GM19397 (cell line): Measurements from ENCODE around the gene CCDC88B.

Source experiments
- ATAC-seq: cut with Tn5 transposase; IDR thresholded peaks from one replicate; pipeline ENCODE4 v1.9.1; 2021; ENCODE audit warnings: mild to moderate bottlenecking, moderate library complexity; ENCODE audit not compliant: unreplicated experiment

Gene CCDC88B

GRCh38 chr11:64406221-64406946 lies 66.4 kb downstream of the CCDC88B start:
- no peak for ATAC-seq
